ENCODE results near the gene IMMP2L.

IMMP2L gene

GRCh38 chr7:111238886-111239285 lies 323.4 kb downstream of the IMMP2L start:
- Histone ChIP-seq H3K27me3 (no peaks in the 10 kb centered on the region), H3K27ac (no peak overlapping the region), H3K36me3 (no peaks in the 10 kb centered on the region), H3K4me1 (ENCODE audit: control insufficient read depth in 1 of 2, insufficient read depth in 1 of 2, low read depth in 1 of 2, low read length in 1 of 2) (no peaks in the 10 kb centered on the region), H3K4me3 (ENCODE audit: low read depth in 1 of 2, low read length in 1 of 2) (no peak overlapping the region), H3K9me3 (no peaks in the 10 kb centered on the region)
- no peak for TF ChIP-seq CTCF (IDR thresholded peaks at IDR 0.05)

- Histone ChIP-seq H3K27ac (no peak overlapping the region), H3K4me3 (ENCODE audit: low read depth in 1 of 2, low read length in 1 of 2) (no peak overlapping the region), H3K27me3 (no peaks in the 10 kb centered on the region), H3K4me1 (ENCODE audit: control insufficient read depth in 1 of 2, insufficient read depth in 1 of 2, low read depth in 1 of 2, low read length in 1 of 2) (no peaks in the 10 kb centered on the region), H3K9me3 (no peaks in the 10 kb centered on the region), H3K36me3 (no peaks in the 10 kb centered on the region)
- TF ChIP-seq CTCF (IDR thresholded peaks at IDR 0.05) = no peak
Measured at GRCh38 chr7:111235709-111236108, 326.6 kb downstream of the IMMP2L start.

GRCh38 chr7:111232249-111233084 lies 329.8 kb downstream of the IMMP2L start:
- H3K27me3 ChIP-seq = no peaks in the 10 kb centered on the region
- no peak for TF ChIP-seq CTCF (IDR thresholded peaks at IDR 0.05)
- H3K36me3 ChIP-seq = no peaks in the 10 kb centered on the region
- H3K27ac ChIP-seq = no peak overlapping the region
- no peak overlapping the region for H3K4me3 ChIP-seq (ENCODE audit: low read depth in 1 of 2, low read length in 1 of 2)
- H3K4me1 ChIP-seq (ENCODE audit: control insufficient read depth in 1 of 2, insufficient read depth in 1 of 2, low read depth in 1 of 2, low read length in 1 of 2) = no peaks in the 10 kb centered on the region
- H3K9me3 ChIP-seq = no peaks in the 10 kb centered on the region

- TF ChIP-seq CTCF (IDR thresholded peaks at IDR 0.05) = no peak
- H3K27me3 ChIP-seq = no peaks in the 10 kb centered on the region
- H3K4me3 ChIP-seq (ENCODE audit: low read depth in 1 of 2, low read length in 1 of 2) = no peak overlapping the region
- no peaks in the 10 kb centered on the region for H3K4me1 ChIP-seq (ENCODE audit: control insufficient read depth in 1 of 2, insufficient read depth in 1 of 2, low read depth in 1 of 2, low read length in 1 of 2)
- no peaks in the 10 kb centered on the region for H3K36me3 ChIP-seq
- no peak overlapping the region for H3K27ac ChIP-seq
- no peaks in the 10 kb centered on the region for H3K9me3 ChIP-seq
Measured at GRCh38 chr7:111229916-111230315, 332.4 kb downstream of the IMMP2L start.

GRCh38 chr7:111229181-111229740 lies 333.0 kb downstream of the IMMP2L start:
- TF ChIP-seq CTCF (IDR thresholded peaks at IDR 0.05) = no peak
- Histone ChIP-seq H3K36me3 (no peaks in the 10 kb centered on the region), H3K27ac (no peak overlapping the region), H3K9me3 (no peaks in the 10 kb centered on the region), H3K4me1 (ENCODE audit: control insufficient read depth in 1 of 2, insufficient read depth in 1 of 2, low read depth in 1 of 2, low read length in 1 of 2) (no peaks in the 10 kb centered on the region), H3K4me3 (ENCODE audit: low read depth in 1 of 2, low read length in 1 of 2) (no peak overlapping the region), H3K27me3 (no peaks in the 10 kb centered on the region)
